HEK293 (cell line): ENCODE measurements around the gene PCDH1.

Experiments used
- ZNF302 ChIP-seq: fragments of 450-650 bp; formaldehyde crosslinking; IDR thresholded peaks from 2 replicates; pipeline ENCODE4 v1.5.1; 2016; ENCODE audit warnings: missing biosample characterization, missing genetic modification characterization, low read depth
- TF ChIP-seq, protein P1 (sequence below): fragments of 450-650 bp; formaldehyde crosslinking; IDR thresholded peaks from 2 replicates; pipeline ENCODE4 v1.5.1; 2016; ENCODE audit warnings: missing biosample characterization, missing genetic modification characterization

DNA sequence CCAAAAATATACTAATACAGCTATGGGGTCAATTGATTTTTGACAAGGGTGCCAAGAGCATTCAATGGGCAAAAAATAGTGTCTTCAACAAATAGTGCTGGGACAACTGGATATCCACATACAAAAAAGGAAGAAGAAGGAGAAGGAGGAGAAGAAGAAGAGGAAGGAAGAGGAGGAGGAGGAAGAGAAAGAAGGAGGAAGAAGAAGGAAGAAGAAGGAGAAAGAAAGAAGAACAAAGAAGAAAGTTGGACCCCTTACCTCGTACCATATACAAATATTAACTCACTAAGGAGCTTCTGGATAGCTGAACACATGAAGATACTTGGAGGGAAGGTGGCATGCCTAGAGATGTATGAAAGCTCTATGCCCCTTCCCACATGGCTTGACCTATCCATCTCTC, 28.3 kb upstream of the PCDH1 start:
- TF ChIP-seq, protein P1, sequence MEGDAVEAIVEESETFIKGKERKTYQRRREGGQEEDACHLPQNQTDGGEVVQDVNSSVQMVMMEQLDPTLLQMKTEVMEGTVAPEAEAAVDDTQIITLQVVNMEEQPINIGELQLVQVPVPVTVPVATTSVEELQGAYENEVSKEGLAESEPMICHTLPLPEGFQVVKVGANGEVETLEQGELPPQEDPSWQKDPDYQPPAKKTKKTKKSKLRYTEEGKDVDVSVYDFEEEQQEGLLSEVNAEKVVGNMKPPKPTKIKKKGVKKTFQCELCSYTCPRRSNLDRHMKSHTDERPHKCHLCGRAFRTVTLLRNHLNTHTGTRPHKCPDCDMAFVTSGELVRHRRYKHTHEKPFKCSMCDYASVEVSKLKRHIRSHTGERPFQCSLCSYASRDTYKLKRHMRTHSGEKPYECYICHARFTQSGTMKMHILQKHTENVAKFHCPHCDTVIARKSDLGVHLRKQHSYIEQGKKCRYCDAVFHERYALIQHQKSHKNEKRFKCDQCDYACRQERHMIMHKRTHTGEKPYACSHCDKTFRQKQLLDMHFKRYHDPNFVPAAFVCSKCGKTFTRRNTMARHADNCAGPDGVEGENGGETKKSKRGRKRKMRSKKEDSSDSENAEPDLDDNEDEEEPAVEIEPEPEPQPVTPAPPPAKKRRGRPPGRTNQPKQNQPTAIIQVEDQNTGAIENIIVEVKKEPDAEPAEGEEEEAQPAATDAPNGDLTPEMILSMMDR (tag by site-specific recombination), result no peak
- no peak for TF ChIP-seq ZNF302 (tag by site-specific recombination)
